GM06990 (cell line): ENCODE results near the gene BUB1B.
"Not testable (repeated sequence)": the region's sequence is repeated elsewhere in the genome, so short reads cannot be mapped to it uniquely, and the experiment has no call there.

Experiments used
- DNase-seq: peaks from one replicate; pipeline ENCODE4 v3.0.0-alpha.2; 2011; ENCODE audit not compliant: insufficient read length; ENCODE audit errors: extremely low read depth
- H3K27me3 ChIP-seq: replicated peaks from 2 replicates; pipeline ENCODE4 v1.6.0; 2011; ENCODE audit warnings: low read length; ENCODE audit not compliant: control insufficient read depth, insufficient read depth
- H3K36me3 ChIP-seq: 2 replicates; pipeline ENCODE4 v1.5.1; 2011; ENCODE audit warnings: low read length; ENCODE audit not compliant: control insufficient read depth, insufficient read depth
- H3K4me3 ChIP-seq: replicated peaks from 2 replicates; pipeline ENCODE4 v1.5.1; 2011; ENCODE audit warnings: low read depth, mild to moderate bottlenecking, control low read depth, low read length
- TF ChIP-seq, protein P1 (sequence below): IDR thresholded peaks from 2 replicates; pipeline ENCODE4 v1.5.1; 2011; ENCODE audit warnings: low read length, control low read depth, mild to moderate bottlenecking, inconsistent platforms; ENCODE audit not compliant: insufficient read depth, poor library complexity, severe bottlenecking

BUB1B gene

DNA sequence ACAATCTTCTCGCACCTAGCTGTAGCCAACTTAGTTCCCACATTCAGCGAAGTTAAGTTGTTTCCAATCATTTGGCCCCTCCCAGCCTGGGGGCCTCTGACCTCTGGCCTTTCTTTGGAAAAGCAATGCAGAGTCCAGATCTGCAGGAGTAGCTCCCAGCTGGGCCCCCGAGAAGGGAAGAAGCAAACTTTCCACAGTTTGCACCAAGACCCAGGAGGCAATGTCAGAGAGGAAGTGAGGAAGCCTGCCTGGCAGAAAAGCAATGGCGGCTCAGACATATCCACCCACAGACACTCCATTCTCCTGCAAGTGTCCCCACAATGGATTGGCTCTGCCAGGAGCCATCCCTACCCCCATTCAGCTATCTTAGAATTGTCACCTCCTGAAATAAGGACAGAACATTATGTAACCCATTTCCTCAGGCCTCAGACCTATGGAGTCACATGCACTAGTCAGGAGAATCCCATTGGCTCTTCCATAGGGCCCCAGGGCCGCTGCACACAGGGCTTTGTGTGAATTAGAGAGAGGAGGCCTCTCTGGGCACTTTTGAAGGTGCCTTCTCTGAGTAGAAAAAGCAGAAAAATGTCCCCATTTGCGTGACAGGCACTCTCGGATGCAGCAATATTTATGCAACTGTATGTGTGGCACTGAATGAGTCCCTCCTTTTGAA, 3.0 kb upstream of the BUB1B start:
- no peaks in the 10 kb centered on the region for H3K27me3 ChIP-seq
- no peak for DNase-seq
- H3K4me3 ChIP-seq, result no peak overlapping the region
- H3K36me3 ChIP-seq, result no peaks in the 10 kb centered on the region
- TF ChIP-seq, protein P1, sequence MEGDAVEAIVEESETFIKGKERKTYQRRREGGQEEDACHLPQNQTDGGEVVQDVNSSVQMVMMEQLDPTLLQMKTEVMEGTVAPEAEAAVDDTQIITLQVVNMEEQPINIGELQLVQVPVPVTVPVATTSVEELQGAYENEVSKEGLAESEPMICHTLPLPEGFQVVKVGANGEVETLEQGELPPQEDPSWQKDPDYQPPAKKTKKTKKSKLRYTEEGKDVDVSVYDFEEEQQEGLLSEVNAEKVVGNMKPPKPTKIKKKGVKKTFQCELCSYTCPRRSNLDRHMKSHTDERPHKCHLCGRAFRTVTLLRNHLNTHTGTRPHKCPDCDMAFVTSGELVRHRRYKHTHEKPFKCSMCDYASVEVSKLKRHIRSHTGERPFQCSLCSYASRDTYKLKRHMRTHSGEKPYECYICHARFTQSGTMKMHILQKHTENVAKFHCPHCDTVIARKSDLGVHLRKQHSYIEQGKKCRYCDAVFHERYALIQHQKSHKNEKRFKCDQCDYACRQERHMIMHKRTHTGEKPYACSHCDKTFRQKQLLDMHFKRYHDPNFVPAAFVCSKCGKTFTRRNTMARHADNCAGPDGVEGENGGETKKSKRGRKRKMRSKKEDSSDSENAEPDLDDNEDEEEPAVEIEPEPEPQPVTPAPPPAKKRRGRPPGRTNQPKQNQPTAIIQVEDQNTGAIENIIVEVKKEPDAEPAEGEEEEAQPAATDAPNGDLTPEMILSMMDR, result no peak

DNA sequence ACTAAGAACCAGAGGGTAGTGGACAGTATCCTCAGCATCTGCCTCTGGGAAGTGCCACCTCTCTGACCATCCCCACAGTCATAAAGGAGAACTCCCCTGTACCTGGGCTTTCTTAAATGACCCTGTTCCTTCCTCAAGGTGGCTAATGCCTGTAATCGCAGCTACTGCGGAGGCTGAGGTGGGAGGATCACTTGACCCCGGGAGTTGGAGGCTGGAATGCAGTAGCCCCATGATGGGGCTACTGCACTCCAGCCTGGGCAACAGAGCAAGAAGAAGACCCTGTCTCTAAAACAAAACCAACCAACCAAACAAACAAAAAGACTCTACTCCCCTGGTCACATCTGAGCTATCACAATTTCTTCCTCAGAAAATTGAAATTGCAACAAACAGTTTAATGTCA, 848 bp upstream of the BUB1B start:
- TF ChIP-seq, protein P1, result no peak

DNA sequence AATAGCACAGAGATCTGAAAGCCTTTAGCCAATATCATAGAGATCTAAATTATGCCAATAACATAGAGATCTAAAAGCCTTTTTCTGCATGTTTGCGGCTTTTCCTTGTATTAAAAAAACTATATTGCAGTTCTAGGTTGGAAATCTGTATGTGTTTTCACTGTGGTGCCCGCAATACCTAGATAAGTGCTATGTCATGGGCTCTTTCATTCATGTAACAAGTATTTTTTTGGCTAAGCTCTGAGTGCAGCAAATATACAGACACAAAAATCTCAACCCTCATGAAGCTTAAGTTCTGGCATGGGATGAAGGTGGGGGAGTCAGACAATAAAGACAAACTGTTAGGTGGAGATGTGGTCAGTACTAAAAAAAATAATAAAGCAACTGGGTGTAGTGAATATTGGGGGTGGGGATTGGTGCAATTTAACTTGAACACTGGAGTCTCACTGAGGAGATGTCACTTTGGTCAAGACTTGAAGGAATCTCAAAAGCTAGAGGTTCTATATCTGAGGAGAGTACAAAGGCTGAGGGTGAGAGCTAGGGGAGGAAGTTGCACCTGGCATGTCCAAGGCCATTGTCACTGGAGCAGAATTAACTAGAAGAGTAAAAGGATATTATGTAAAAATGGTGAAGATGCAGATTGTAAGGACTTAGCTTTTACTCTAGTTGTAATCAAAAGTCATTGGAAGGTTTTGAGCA, 973 bp downstream of the BUB1B start:
- TF ChIP-seq, protein P1, result no peak
- Histone ChIP-seq H3K36me3 (no peaks in the 10 kb centered on the region), H3K27me3 (no peaks in the 10 kb centered on the region), H3K4me3 (peak overlapping the region; percentile 93)
- no peak for DNase-seq

More for the DNA sequence above, 848 bp upstream of the BUB1B start:
- Histone ChIP-seq H3K27me3 (no peaks in the 10 kb centered on the region), H3K4me3 (no peak overlapping the region), H3K36me3 (no peaks in the 10 kb centered on the region)
- DNase-seq, result no peak

DNA sequence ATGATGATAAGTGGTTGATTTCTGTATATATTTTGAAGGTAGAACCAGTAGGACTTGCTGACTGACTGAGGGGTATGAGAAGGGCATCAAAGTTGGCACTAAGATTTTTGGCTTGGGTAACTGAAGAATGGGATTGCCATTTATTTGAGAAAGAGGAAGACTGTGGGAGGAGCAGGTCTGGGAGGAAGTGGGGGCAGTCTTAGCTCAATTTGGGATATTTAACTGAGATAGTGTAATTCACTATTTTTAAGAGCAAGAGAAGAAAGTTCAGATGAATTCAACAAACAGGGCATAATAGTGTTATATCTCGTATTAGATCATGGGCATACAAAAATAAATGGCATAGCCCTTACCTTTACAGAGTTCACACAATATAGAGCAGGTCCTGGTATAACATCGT, 1.7 kb downstream of the BUB1B start:
- Histone ChIP-seq H3K36me3 (no peaks in the 10 kb centered on the region), H3K4me3 (peak overlapping the region; percentile 93)
- DNase-seq, result no peak

DNA sequence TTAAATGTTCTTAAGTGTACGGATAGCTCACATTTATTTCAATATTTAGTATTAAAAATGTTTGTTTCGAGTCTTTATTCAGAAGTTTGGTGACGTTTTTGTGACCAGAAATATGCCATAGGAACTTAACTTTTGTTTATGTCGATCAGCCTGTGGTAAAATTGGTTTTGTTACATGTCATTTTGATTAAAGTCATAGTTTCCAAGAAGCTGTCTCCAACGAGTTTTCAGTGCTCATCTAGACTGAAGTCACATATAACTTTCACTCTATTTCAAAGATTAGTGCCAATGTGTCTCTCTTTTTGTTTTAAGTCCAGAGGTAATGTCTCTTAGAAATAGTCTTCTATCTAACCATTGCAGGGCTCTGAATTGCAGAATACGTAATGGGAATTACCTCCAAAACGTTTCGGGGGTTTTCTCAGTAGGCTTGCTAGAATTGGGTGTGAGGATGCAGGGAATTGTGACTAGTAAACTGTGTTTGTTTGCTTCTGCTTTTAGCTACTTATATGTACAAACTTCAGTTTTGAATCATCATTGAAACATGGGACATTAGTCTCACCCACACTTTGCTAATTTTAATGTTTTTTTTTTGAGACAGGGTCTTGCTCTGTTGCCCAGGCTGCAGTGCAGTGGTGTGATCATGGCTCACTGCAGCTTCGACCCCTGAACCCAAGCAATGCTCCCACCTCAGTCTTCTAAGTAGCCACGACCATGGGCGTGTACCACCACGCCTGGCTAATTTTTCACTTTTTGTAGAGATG, 3.0 kb downstream of the BUB1B start:
- TF ChIP-seq, protein P1, result no peak
- Histone ChIP-seq H3K27me3 (no peaks in the 10 kb centered on the region), H3K4me3 (peak overlapping the region; percentile 93), H3K36me3 (no peaks in the 10 kb centered on the region)
- peak; percentile 48 for DNase-seq

More for the DNA sequence above, 1.7 kb downstream of the BUB1B start:
- TF ChIP-seq, protein P1, result no peak
- no peaks in the 10 kb centered on the region for H3K27me3 ChIP-seq

DNA sequence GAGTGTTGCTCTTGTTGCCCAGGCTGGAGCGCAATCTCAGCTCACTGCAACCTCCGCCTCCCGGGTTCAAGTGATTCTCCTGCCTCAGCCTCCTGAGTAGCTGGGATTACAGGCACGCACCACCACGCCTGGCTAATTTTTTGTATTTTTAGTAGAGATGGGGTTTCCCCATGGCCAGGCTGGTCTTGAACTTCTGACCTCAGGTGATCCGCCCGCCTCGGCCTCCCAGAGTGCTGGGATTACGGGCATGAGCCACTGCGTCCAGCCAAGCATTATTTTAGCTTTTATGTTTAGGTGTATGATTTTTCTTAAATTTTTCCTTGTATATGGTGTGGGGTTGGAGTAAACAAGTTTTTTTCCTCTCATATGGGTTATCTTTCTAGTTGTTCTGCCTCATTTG, 6.5 kb downstream of the BUB1B start:
- not testable (repeated sequence) for DNase-seq

More for the DNA sequence above, 6.5 kb downstream of the BUB1B start:
- not testable (repeated sequence) for H3K4me3 ChIP-seq, H3K27me3 ChIP-seq, H3K36me3 ChIP-seq
